NCI-H524 treated with DMSO at 0.1 percent for 48 hours (cell line): ENCODE measurements around the gene CATSPERB.
"Not testable (repeated sequence)": the region's sequence is repeated elsewhere in the genome, so short reads cannot be mapped to it uniquely, and the experiment has no call there.

Source experiments
- DNase-seq: peaks from one replicate; lab custom pipeline; 2025; lab: John Stamatoyannopoulos, UW

The CATSPERB gene

GRCh38 chr14:91732439-91732838, 553 bp upstream of the CATSPERB start:
- no peak for DNase-seq

- no peak for DNase-seq
These were observed 868 bp downstream of the CATSPERB start for GRCh38 chr14:91731018-91731417.

DNA sequence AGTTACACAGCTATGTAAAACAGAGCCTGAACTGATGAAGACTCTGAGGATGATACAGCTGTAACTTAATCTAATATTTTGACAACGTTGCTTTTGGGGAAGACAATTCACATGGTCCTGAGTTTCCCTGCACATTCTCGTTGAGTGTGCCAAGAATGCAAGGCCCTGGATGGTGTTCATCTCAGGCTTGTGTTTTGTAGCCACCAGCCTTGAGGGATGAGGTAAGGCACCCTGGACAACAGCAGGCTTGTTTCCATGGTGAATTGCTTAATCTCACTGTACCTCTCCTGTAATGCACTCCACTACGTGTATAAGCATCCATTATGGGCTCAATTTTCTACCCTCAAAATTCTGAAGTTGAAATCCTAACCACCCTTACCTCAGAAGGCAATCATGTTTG, 2.1 kb downstream of the CATSPERB start:
- DNase-seq: no peak

GRCh38 chr14:91728616-91729183, 3.2 kb downstream of the CATSPERB start:
- no peak for DNase-seq

- no peak for DNase-seq
These were observed 4.8 kb downstream of the CATSPERB start for GRCh38 chr14:91727121-91727520.

DNA sequence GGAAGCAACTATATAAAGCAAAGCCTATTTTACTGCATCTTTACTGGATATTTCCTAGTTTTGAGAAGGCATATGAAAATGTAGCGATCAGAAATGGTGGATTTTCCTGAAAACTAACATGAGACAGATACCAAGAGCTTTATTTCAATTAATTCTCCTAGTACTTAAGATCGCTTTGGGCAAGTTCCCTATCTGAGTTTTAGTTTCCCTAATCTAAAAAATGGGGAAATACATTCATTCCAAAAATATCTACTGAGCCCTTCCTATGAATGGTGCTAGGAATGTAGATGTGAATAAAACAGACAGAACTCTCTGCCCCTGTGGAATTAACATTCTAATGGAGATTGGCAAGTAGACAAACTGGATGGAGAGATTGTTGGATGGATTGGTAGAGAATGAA, 8.4 kb downstream of the CATSPERB start:
- DNase-seq: no peak

DNA sequence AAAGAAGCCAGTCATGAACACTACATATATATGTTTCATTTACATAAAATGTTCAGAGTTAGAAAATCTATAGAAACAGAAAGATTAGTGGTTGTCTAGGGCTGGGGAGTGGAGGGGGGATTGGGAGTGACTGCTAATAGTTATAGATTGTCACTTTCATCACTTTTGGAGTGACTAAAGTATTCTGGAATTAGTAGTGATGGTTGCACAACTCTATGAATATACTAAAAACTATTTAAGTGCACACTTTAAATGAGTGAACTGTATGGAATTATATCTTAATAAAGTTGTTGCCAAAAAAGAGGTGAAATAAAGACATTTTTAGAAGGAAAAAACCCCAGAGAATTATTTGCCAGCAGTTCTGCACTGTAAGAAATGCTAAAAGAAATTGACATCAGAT, 9.5 kb downstream of the CATSPERB start:
- DNase-seq: no peak

DNA sequence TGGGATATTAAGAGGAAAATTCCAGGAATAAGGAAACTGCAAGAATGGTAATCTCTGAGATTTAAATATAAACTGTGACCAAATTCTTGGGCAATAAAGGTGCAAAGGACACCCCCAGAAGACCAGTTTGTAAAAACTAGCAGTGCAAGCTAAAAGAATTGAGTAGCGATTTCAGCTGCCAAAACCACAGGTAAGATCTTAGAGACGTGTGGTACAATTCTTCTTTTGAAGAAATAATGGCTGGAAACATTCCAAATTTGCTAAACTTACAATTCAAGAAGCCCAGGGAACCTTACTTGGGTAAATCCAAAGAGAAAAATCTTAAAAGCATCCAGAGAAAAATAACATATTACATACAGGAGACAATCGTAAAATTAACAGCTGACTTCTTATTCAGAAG, 12.0 kb downstream of the CATSPERB start:
- no peak for DNase-seq

- DNase-seq: no peak
These were observed 14.9 kb downstream of the CATSPERB start for GRCh38 chr14:91716999-91717398.

GRCh38 chr14:91714805-91715204, 17.1 kb downstream of the CATSPERB start:
- no peak for DNase-seq

DNA sequence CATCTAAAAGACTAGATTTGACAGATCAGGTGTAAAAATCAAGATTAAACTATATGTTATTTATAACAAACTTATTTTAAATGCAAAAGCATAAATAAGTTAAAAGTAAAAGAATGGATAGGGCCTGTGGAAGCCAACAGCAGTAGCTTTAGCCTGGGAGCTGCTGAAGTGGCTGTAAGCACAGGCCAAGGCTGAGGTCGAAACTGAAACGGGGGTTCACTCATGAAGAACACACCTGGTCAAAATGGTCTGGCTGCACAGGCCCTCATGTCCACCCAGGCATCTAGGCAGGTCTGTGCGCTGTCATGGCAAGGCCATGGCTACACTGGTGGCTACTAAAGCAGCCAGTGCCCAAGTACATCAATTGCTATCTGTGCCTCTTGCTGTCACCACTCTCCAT, 23.1 kb downstream of the CATSPERB start:
- DNase-seq: no peak

GRCh38 chr14:91706996-91707395, 24.9 kb downstream of the CATSPERB start:
- no peak for DNase-seq

- DNase-seq: no peak
These were observed 37.2 kb downstream of the CATSPERB start for GRCh38 chr14:91694643-91695042.

DNA sequence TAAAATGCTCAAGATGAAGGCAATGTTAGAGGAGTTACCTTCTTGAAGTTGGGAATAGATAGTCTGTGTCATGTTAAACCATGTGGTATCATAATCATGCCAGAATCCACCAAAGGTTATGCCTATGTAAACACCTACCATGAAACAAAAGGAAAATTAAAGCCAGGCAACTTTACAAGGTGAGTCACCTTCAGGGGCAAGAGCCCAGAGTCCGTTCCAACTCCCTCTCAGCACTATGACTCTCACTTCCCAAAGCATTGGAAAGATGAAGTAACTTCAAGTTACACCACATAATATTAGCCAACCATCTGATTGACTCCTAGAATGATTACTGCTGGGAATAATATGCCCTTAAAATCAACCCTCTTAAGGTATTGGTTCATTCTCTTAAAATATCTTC, 38.5 kb downstream of the CATSPERB start:
- no peak for DNase-seq

DNA sequence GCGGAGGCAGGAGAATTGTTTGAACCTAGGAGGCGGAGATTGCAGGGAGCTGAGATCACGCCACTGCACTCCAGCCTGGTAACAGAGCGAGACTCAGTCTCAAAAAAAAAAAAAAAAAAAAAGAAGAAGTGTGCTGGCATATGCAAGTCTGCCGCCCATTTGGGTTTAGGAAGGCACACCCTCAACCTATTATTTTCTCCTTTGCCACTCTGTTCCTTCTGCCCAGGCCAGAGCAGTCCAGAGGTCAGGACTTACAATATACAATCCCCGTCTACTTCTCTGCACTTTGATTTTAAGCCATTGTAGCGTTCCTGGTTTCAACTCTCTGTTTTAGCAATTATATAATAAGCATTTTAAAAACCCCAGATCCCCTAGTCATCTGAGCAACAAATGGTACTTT, 39.8 kb downstream of the CATSPERB start:
- DNase-seq: no peak

DNA sequence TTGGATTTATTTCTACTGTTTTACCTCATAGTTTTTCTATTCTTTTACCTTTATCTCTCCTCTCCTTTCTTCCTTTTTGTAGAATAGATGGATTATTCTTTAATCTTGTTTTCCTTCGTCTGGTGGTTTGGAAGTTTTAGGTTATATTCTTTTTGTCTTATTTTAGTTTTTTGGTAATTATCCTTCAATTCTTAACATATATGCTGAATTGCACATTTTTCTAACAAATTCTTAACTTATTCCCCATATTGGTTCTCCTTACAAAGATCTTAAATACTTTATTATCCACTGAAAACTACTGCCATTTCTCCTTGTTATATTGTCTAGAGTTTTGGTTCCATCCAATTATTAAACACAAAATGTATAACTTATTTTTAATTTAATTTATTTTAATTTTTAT, 42.3 kb downstream of the CATSPERB start:
- no peak for DNase-seq

- DNase-seq: not testable (repeated sequence)
These were observed 44.5 kb downstream of the CATSPERB start for GRCh38 chr14:91687436-91687835.

- DNase-seq: no peak
These were observed 46.3 kb downstream of the CATSPERB start for GRCh38 chr14:91685600-91685999.

GRCh38 chr14:91681893-91682563, 49.9 kb downstream of the CATSPERB start:
- no peak for DNase-seq

DNA sequence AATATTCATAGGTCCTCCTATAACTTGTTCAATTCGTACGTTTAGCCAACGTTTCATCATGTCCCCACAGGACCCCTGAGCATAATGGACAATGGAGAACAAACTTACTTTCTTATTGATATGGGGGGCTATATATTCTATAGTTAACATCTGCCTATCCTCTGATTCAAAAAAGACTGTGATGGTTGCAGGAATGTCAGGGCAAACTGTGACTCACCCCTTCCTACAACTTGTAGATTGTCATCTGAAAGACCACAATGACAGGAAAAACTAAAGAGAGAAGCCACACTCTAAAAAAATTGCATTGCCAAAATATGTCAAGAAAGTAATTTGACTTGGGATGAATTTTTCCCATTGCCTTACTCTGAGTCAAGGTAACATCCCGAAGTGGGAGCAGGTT, 50.8 kb downstream of the CATSPERB start:
- no peak for DNase-seq

DNA sequence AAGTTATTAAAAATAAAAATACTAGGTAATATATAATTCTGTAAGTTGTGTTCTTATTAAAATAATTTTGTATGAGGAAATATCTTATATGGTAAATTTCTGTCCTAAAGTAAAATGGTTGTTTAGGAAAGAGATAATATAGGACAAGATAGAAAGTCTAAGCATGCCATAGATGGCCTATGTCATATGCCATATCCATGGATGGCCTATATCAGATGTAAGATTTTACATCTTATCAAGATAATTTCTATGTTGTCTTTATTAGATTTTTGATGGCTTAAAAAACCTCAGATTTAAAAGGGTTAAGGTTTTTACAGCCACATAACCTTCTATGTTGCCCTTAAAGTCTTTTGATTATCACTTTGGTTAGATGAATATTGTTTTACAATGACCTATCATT, 52.6 kb downstream of the CATSPERB start:
- no peak for DNase-seq

DNA sequence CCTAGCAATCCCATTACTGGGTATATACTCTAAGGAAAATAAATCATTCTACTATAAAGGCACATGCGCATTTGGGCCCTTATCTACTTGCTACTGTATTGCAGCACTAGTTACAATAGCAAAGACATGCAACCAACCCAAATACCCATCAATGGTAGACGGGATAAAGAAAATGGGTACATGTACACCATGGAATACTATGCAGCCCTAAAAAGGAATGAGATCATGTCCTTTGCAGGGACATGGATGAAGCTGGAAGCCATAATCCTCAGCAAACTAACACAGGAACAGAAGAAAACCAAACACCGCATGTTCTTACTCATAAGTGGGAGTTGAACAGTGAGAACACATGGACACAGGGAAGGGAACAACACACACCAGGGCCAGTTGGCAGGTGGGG, 54.2 kb downstream of the CATSPERB start:
- DNase-seq: not testable (repeated sequence)

GRCh38 chr14:91674911-91675310, 57.0 kb downstream of the CATSPERB start:
- no peak for DNase-seq

- no peak for DNase-seq
These were observed 62.0 kb downstream of the CATSPERB start for GRCh38 chr14:91669867-91670266.
